NCI-H524 (cell line): Measurements from ENCODE around the gene HS3ST5.
A peak's percentile ranks its signal among the peaks of the same experiment; 100 is the strongest.
"Not testable (repeated sequence)": the region's sequence is repeated elsewhere in the genome, so short reads cannot be mapped to it uniquely, and the experiment has no call there.

Experiments
- DNase-seq, 2 experiments: peaks; one replicate each; lab custom pipeline; 2025; lab: John Stamatoyannopoulos, UW

Gene HS3ST5

GRCh38 chr6:114334237-114334636 lies 8.6 kb downstream of the HS3ST5 start:
- no peak for DNase-seq

- DNase-seq: no peak
These were observed 15.7 kb downstream of the HS3ST5 start for GRCh38 chr6:114327074-114327473.

- DNase-seq: no peak
These were observed 19.0 kb downstream of the HS3ST5 start for GRCh38 chr6:114323784-114324183.

- DNase-seq: no peak
These were observed 23.1 kb downstream of the HS3ST5 start for GRCh38 chr6:114319749-114320148.

GRCh38 chr6:114315831-114316595 lies 26.8 kb downstream of the HS3ST5 start:
- peak; percentile 14 to 54 for DNase-seq

- DNase-seq: not testable (repeated sequence)
These were observed 29.0 kb downstream of the HS3ST5 start for GRCh38 chr6:114313816-114314215.

- DNase-seq: no peak
These were observed 29.9 kb downstream of the HS3ST5 start for GRCh38 chr6:114312931-114313330.

GRCh38 chr6:114310053-114310452 lies 32.8 kb downstream of the HS3ST5 start:
- no peak for DNase-seq

GRCh38 chr6:114304304-114304887 lies 38.4 kb downstream of the HS3ST5 start:
- DNase-seq: peak in 1 of 2 experiments; percentile 49

GRCh38 chr6:114301596-114302219 lies 41.1 kb downstream of the HS3ST5 start:
- peak; percentile 8 to 9 for DNase-seq

GRCh38 chr6:114297135-114297534 lies 45.7 kb downstream of the HS3ST5 start:
- DNase-seq: no peak

GRCh38 chr6:114292431-114292830 lies 50.4 kb downstream of the HS3ST5 start:
- no peak for DNase-seq

- no peak for DNase-seq
These were observed 51.4 kb downstream of the HS3ST5 start for GRCh38 chr6:114291428-114291827.

- DNase-seq: no peak
These were observed 52.0 kb downstream of the HS3ST5 start for GRCh38 chr6:114290864-114291263.

- DNase-seq: no peak
These were observed 53.9 kb downstream of the HS3ST5 start for GRCh38 chr6:114288701-114289495.

GRCh38 chr6:114287461-114287860 lies 55.4 kb downstream of the HS3ST5 start:
- DNase-seq: no peak

GRCh38 chr6:114286211-114286610 lies 56.6 kb downstream of the HS3ST5 start:
- DNase-seq: no peak

GRCh38 chr6:114284281-114284680 lies 58.5 kb downstream of the HS3ST5 start:
- no peak for DNase-seq

- peak in 1 of 2 experiments; percentile 20 for DNase-seq
These were observed 60.5 kb downstream of the HS3ST5 start for GRCh38 chr6:114282292-114282691.

GRCh38 chr6:114281496-114281895 lies 61.3 kb downstream of the HS3ST5 start:
- DNase-seq: peak; percentile 10 to 32

- no peak for DNase-seq
These were observed 62.4 kb downstream of the HS3ST5 start for GRCh38 chr6:114280239-114280982.

GRCh38 chr6:114277220-114277619 lies 65.6 kb downstream of the HS3ST5 start:
- no peak for DNase-seq
